Hepatocyte (in vitro differentiated cells): ENCODE results near the gene ALOX15. TPM values are rescaled to one million over a fixed set of nuclear protein-coding genes. Genes with fewer than 3 reads are reported as not detected.

ENCODE experiments used
- DNase-seq: peaks from one replicate; pipeline ENCODE4 v3.0.0-alpha.2; 2016; ENCODE audit warnings: low spot score
- H2AFZ ChIP-seq: fragments of 200-600 bp; sonication (generic); 2 replicates; pipeline ENCODE4 v1.6.0; 2016; ENCODE audit warnings: antibody characterized with exemption, mild to moderate bottlenecking
- H3K27ac ChIP-seq: fragments of 200-600 bp; sonication (generic); 2 replicates; pipeline ENCODE4 v1.5.1; 2016; ENCODE audit warnings: mild to moderate bottlenecking
- H3K27me3 ChIP-seq: fragments of 200-600 bp; sonication (generic); 2 replicates; pipeline ENCODE4 v1.6.1; 2016
- H3K36me3 ChIP-seq: fragments of 200-600 bp; sonication (generic); replicated peaks from 2 replicates; pipeline ENCODE4 v1.5.1; 2016; ENCODE audit warnings: low read depth; ENCODE audit not compliant: insufficient read depth
- H3K4me1 ChIP-seq: fragments of 200-600 bp; sonication (generic); 2 replicates; pipeline ENCODE4 v1.5.1; 2016; ENCODE audit warnings: mild to moderate bottlenecking, moderate library complexity; ENCODE audit not compliant: insufficient read depth
- H3K4me2 ChIP-seq: fragments of 200-600 bp; sonication (generic); 2 replicates; pipeline ENCODE4 v1.6.0; 2016
- H3K4me3 ChIP-seq: fragments of 200-600 bp; sonication (generic); 2 replicates; pipeline ENCODE4 v1.5.1; 2016; ENCODE audit warnings: mild to moderate bottlenecking
- H3K79me2 ChIP-seq: fragments of 200-600 bp; sonication (generic); 2 replicates; pipeline ENCODE4 v1.6.0; 2017; ENCODE audit warnings: mild to moderate bottlenecking
- H3K9me2 ChIP-seq: fragments of 200-600 bp; sonication (generic); replicated peaks from 2 replicates; pipeline ENCODE4 v1.6.0; 2017; ENCODE audit warnings: mild to moderate bottlenecking; ENCODE audit not compliant: insufficient read depth
- H3K9me3 ChIP-seq: fragments of 200-600 bp; sonication (generic); 2 replicates; pipeline ENCODE4 v1.5.1; 2016; ENCODE audit warnings: low read depth, mild to moderate bottlenecking
- H4K20me1 ChIP-seq: fragments of 200-600 bp; sonication (generic); 2 replicates; pipeline ENCODE4 v1.6.0; 2016; ENCODE audit warnings: mild to moderate bottlenecking; ENCODE audit not compliant: insufficient read depth, poor library complexity, severe bottlenecking
- EZH2 ChIP-seq: fragments of 200-600 bp; sonication (generic); IDR thresholded peaks from 2 replicates; pipeline ENCODE4 v1.6.1; 2016; ENCODE audit warnings: antibody characterized with exemption, mild to moderate bottlenecking, borderline replicate concordance
- EZH2phosphoT487 ChIP-seq: fragments of 200-600 bp; sonication (generic); IDR thresholded peaks from one replicate; pipeline ENCODE4 v1.6.1; 2018; ENCODE audit warnings: antibody characterized with exemption, mild to moderate bottlenecking, low read depth, moderate library complexity; ENCODE audit not compliant: unreplicated experiment, severe bottlenecking
- WGBS: methylation state at CpG from one replicate; pipeline ENCODE4 v1.1.6; 2016; ENCODE audit warnings: low lambda C conversion rate; ENCODE audit errors: missing lambda C conversion rate; 5-methylcytosine and 5-hydroxymethylcytosine counted together
- polyA plus RNA-seq: library from polyadenylated mRNA; unstranded; fragments of >200 nt; fragmentation: Nextera tagmentation; extraction: Ambion mirVana; gene quantifications from 2 replicates; pipeline ENCODE4 v1.2.1, GENCODE V29; 2016
- total RNA-seq: library from RNA; depleted of rRNA; stranded (reverse); fragments of >200 nt; gene quantifications from 2 replicates; pipeline ENCODE4 v1.2.3, GENCODE V29; 2014
- TF ChIP-seq, protein P1 (sequence below): fragments of 200-600 bp; sonication (generic); IDR thresholded peaks from 2 replicates; pipeline ENCODE4 v1.5.1; 2016; ENCODE audit warnings: antibody characterized with exemption, mild to moderate bottlenecking; ENCODE audit not compliant: poor library complexity

The ALOX15 gene
- total and polyA plus RNA-seq, 2 experiments from 2014 or later: 2.1 to 5.5 TPM

DNA sequence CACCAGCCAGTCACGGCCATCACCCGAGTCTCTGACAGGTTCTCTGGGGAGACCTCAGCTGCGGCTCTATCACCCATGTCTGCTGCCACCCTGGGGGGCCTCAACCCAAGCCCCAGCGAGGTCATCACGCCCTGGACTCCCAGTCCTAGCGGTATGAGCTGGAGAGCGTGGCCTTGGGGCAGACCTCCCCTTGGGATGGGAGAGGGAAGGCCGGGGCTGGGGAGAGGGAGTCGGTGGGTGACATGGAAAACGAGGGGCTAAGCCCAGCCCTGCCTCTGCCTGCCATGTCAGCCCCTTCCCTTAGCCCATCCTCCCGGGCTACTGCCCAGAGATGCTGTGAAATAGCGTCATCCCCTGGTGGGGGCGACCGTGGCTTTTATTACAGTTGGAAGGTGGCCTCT is 48.5 kb downstream of the ALOX15 start:
- WGBS: 87% methylated on average over 14 of the region's 14 CpGs

GRCh38 chr17:4592240-4593005 is 49.1 kb downstream of the ALOX15 start:
- Histone ChIP-seq H3K9me2 (no peaks in the 10 kb centered on the region), H3K79me2 (peaks cover 89% of the 10 kb centered on the region), H3K27ac (peak overlapping the region; percentile 34), H3K4me2 (no peak overlapping the region), H4K20me1 (peaks cover 3% of the 10 kb centered on the region), H3K9me3 (no peaks in the 10 kb centered on the region), H3K36me3 (no peaks in the 10 kb centered on the region), H3K4me3 (no peak overlapping the region), H3K27me3 (no peaks in the 10 kb centered on the region), H3K4me1 (peaks cover 60% of the 10 kb centered on the region), H2AFZ (no peak overlapping the region)
- WGBS: 83% methylated on average over 11 of the region's 11 CpGs
- DNase-seq: no peak
- TF ChIP-seq, protein P1, sequence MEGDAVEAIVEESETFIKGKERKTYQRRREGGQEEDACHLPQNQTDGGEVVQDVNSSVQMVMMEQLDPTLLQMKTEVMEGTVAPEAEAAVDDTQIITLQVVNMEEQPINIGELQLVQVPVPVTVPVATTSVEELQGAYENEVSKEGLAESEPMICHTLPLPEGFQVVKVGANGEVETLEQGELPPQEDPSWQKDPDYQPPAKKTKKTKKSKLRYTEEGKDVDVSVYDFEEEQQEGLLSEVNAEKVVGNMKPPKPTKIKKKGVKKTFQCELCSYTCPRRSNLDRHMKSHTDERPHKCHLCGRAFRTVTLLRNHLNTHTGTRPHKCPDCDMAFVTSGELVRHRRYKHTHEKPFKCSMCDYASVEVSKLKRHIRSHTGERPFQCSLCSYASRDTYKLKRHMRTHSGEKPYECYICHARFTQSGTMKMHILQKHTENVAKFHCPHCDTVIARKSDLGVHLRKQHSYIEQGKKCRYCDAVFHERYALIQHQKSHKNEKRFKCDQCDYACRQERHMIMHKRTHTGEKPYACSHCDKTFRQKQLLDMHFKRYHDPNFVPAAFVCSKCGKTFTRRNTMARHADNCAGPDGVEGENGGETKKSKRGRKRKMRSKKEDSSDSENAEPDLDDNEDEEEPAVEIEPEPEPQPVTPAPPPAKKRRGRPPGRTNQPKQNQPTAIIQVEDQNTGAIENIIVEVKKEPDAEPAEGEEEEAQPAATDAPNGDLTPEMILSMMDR: no peak
- no peak for TF ChIP-seq EZH2
- no peak for TF ChIP-seq EZH2phosphoT487

More for the DNA sequence above, 48.5 kb downstream of the ALOX15 start:
- H2AFZ ChIP-seq: no peak overlapping the region
- no peaks in the 10 kb centered on the region for H3K36me3 ChIP-seq
- H3K9me3 ChIP-seq: no peaks in the 10 kb centered on the region
- H3K4me1 ChIP-seq: peaks cover 60% of the 10 kb centered on the region
- H3K4me2 ChIP-seq: no peak overlapping the region
- DNase-seq: no peak
- no peaks in the 10 kb centered on the region for H3K27me3 ChIP-seq
- peaks cover 2% of the 10 kb centered on the region for H4K20me1 ChIP-seq
- TF ChIP-seq EZH2phosphoT487 (no peak), EZH2 (no peak)
- TF ChIP-seq, protein P1: no peak
- H3K4me3 ChIP-seq: no peak overlapping the region
- peaks cover 86% of the 10 kb centered on the region for H3K79me2 ChIP-seq
- no peaks in the 10 kb centered on the region for H3K9me2 ChIP-seq
- H3K27ac ChIP-seq: peak overlapping the region; percentile 37

DNA sequence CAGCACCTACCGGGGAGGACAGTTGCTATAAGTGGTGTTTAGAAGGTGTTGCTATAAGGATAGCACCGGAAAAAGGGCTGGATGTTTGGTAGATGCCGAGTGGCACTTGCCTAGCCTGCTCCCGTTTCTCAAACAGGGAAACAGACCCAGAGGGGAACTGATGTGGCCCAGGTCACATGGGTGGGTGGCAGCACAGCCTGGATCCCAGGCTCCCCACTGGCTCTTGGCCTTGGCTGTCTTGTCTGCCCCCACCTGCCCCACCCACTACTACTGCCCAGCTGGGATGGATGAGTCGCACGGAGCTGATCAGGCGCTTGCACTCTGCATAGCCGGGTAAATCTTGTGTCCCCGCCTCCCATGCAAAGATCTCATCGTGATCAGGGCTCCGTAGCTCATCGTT is 49.9 kb downstream of the ALOX15 start:
- H3K27ac ChIP-seq: no peak overlapping the region
- DNase-seq: no peak
- H3K36me3 ChIP-seq: no peaks in the 10 kb centered on the region
- peak overlapping the region; percentile 20 for H3K4me2 ChIP-seq
- H3K9me3 ChIP-seq: no peaks in the 10 kb centered on the region
- H3K79me2 ChIP-seq: peaks cover 89% of the 10 kb centered on the region
- no peaks in the 10 kb centered on the region for H3K27me3 ChIP-seq
- no peak overlapping the region for H2AFZ ChIP-seq
- peaks cover 69% of the 10 kb centered on the region for H3K4me1 ChIP-seq
- H3K4me3 ChIP-seq: no peak overlapping the region
- no peaks in the 10 kb centered on the region for H3K9me2 ChIP-seq
- H4K20me1 ChIP-seq: peaks cover 3% of the 10 kb centered on the region
- WGBS: 63% methylated on average over 12 of the region's 12 CpGs
- TF ChIP-seq EZH2 (no peak), EZH2phosphoT487 (no peak)
- TF ChIP-seq, protein P1: no peak
